ENCODE data around the gene BDKRB2. TPM values are rescaled to one million over a fixed set of nuclear protein-coding genes. Genes with fewer than 3 reads are reported as not detected.
A peak's percentile ranks its signal among the peaks of the same experiment; 100 is the strongest.

BDKRB2 gene
- total and polyA plus RNA-seq, 8 donors, result 3.5 to 14.2 (median 6.1) TPM; not detected in 1

- H3K4me1 ChIP-seq, result peaks cover 0 to 13% (median 2%) of the 10 kb centered on the region in 4 donors
- WGBS, 5 donors, result 70 to 76% (median 76%) methylated on average over 8 of the region's 8 CpGs
- no peaks in the 10 kb centered on the region for H3K9me3 ChIP-seq
- no peak overlapping the region for H3K27ac ChIP-seq
- H3K4me3 ChIP-seq, result no peak overlapping the region
- H3K27me3 ChIP-seq, result peaks cover 0 to 14% (median 0%) of the 10 kb centered on the region in 3 donors
- DNase-seq, result peak in 1 of 2 donors; percentile 55
- no peaks in the 10 kb centered on the region for H3K36me3 ChIP-seq
- TF ChIP-seq POLR2AphosphoS5 (IDR thresholded peaks at IDR 0.05), result peak in 1 of 3 donors; percentile 39
- TF ChIP-seq EP300 (IDR thresholded peaks at IDR 0.05), result no peak
- intact Hi-C loops (cut with DNase I; ENCODE audit: low total_unique reads), result no loop called here
Observed at GRCh38 chr14:96167224-96168148, 37.2 kb upstream of the BDKRB2 start.

- intact Hi-C loops (cut with DNase I; ENCODE audit: low total_unique reads), result no loop called here
- Histone ChIP-seq H3K27ac (no peak overlapping the region), H3K9me3 (no peaks in the 10 kb centered on the region), H3K36me3 (no peaks in the 10 kb centered on the region), H3K4me1 (peaks cover 0 to 13% (median 2%) of the 10 kb centered on the region in 4 donors), H3K27me3 (peaks cover 0 to 20% (median 0%) of the 10 kb centered on the region in 3 donors), H3K4me3 (no peak overlapping the region)
- no peak for DNase-seq
- TF ChIP-seq CTCF (IDR thresholded peaks at IDR 0.05), result no peak
- TF ChIP-seq POLR2AphosphoS5 (IDR thresholded peaks at IDR 0.05), result no peak
- TF ChIP-seq POLR2A (IDR thresholded peaks at IDR 0.05), result no peak
- no peak for TF ChIP-seq EP300 (IDR thresholded peaks at IDR 0.05)
- 87 to 94% (median 92%) methylated on average over 4 of the region's 4 CpGs for WGBS, 5 donors
Observed at GRCh38 chr14:96168581-96168980, 36.1 kb upstream of the BDKRB2 start.

- H3K36me3 ChIP-seq, result no peaks in the 10 kb centered on the region
- no peak overlapping the region for H3K27ac ChIP-seq
- no peak for DNase-seq
- H3K4me1 ChIP-seq, result peaks cover 0 to 15% (median 3%) of the 10 kb centered on the region in 4 donors
- no peaks in the 10 kb centered on the region for H3K9me3 ChIP-seq
- H3K27me3 ChIP-seq, result peaks cover 0 to 27% (median 0%) of the 10 kb centered on the region in 3 donors
- 74 to 81% (median 78%) methylated on average over 13 to 14 of the region's 14 CpGs for WGBS, 5 donors
- intact Hi-C loops (cut with DNase I; ENCODE audit: low total_unique reads), result no loop called here
- no peak for TF ChIP-seq CTCF (IDR thresholded peaks at IDR 0.05)
- TF ChIP-seq POLR2AphosphoS5 (IDR thresholded peaks at IDR 0.05), result no peak
- no peak for TF ChIP-seq EP300 (IDR thresholded peaks at IDR 0.05)
- TF ChIP-seq POLR2A (IDR thresholded peaks at IDR 0.05), result no peak
- no peak overlapping the region for H3K4me3 ChIP-seq
Observed at GRCh38 chr14:96170961-96171592, 33.6 kb upstream of the BDKRB2 start.

GRCh38 chr14:96173636-96174475 is 30.8 kb upstream of the BDKRB2 start:
- 87 to 94% (median 92%) methylated on average over 18 to 21 of the region's 21 CpGs for WGBS, 5 donors
- Histone ChIP-seq H3K27me3 (peaks cover 0 to 22% (median 0%) of the 10 kb centered on the region in 3 donors), H3K27ac (no peak overlapping the region), H3K36me3 (no peaks in the 10 kb centered on the region), H3K4me1 (peaks cover 11 to 29% (median 21%) of the 10 kb centered on the region in 4 donors), H3K4me3 (no peak overlapping the region), H3K9me3 (no peaks in the 10 kb centered on the region)
- no peak for DNase-seq
- intact Hi-C loops (cut with DNase I; ENCODE audit: low total_unique reads), result no loop called here
- TF ChIP-seq POLR2AphosphoS5 (IDR thresholded peaks at IDR 0.05) (no peak), EP300 (IDR thresholded peaks at IDR 0.05) (no peak), CTCF (IDR thresholded peaks at IDR 0.05) (no peak), POLR2A (IDR thresholded peaks at IDR 0.05) (no peak)
